GM06990 (cell line): ENCODE data around the gene WNT7B.

ENCODE experiments used
- DNase-seq: peaks from one replicate; pipeline ENCODE4 v3.0.0-alpha.2; 2011; ENCODE audit not compliant: insufficient read length; ENCODE audit errors: extremely low read depth
- H3K27me3 ChIP-seq: replicated peaks from 2 replicates; pipeline ENCODE4 v1.6.0; 2011; ENCODE audit warnings: low read length; ENCODE audit not compliant: control insufficient read depth, insufficient read depth
- H3K36me3 ChIP-seq: 2 replicates; pipeline ENCODE4 v1.5.1; 2011; ENCODE audit warnings: low read length; ENCODE audit not compliant: control insufficient read depth, insufficient read depth
- H3K4me3 ChIP-seq: replicated peaks from 2 replicates; pipeline ENCODE4 v1.5.1; 2011; ENCODE audit warnings: low read depth, mild to moderate bottlenecking, control low read depth, low read length
- TF ChIP-seq, protein P1 (sequence below): IDR thresholded peaks from 2 replicates; pipeline ENCODE4 v1.5.1; 2011; ENCODE audit warnings: low read length, control low read depth, mild to moderate bottlenecking, inconsistent platforms; ENCODE audit not compliant: insufficient read depth, poor library complexity, severe bottlenecking

Gene WNT7B

DNA sequence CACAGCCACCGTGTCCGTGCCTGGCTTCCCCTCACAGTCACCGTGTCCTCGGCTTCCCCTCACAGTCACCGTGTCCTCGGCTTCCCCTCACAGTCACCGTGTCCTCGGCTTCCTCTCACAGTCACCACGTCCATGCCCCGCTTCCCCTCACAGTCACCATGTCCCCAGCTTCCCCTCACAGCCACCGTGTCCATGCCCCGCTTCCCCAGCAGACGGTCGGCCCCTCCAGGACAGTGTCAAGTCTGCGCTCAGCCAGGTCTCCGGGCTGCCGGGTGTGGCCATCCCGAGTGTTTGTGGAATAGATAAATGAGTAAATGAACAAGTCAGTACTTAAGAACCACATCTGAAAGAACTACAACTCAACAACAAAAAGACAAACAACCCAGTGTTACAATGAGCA lies 23.8 kb downstream of the WNT7B start:
- H3K36me3 ChIP-seq = no peaks in the 10 kb centered on the region
- TF ChIP-seq, protein P1, sequence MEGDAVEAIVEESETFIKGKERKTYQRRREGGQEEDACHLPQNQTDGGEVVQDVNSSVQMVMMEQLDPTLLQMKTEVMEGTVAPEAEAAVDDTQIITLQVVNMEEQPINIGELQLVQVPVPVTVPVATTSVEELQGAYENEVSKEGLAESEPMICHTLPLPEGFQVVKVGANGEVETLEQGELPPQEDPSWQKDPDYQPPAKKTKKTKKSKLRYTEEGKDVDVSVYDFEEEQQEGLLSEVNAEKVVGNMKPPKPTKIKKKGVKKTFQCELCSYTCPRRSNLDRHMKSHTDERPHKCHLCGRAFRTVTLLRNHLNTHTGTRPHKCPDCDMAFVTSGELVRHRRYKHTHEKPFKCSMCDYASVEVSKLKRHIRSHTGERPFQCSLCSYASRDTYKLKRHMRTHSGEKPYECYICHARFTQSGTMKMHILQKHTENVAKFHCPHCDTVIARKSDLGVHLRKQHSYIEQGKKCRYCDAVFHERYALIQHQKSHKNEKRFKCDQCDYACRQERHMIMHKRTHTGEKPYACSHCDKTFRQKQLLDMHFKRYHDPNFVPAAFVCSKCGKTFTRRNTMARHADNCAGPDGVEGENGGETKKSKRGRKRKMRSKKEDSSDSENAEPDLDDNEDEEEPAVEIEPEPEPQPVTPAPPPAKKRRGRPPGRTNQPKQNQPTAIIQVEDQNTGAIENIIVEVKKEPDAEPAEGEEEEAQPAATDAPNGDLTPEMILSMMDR = no peak
- H3K4me3 ChIP-seq = no peak overlapping the region
- no peaks in the 10 kb centered on the region; the same call in 1 of the 2 replicates for H3K27me3 ChIP-seq
- no peak for DNase-seq

DNA sequence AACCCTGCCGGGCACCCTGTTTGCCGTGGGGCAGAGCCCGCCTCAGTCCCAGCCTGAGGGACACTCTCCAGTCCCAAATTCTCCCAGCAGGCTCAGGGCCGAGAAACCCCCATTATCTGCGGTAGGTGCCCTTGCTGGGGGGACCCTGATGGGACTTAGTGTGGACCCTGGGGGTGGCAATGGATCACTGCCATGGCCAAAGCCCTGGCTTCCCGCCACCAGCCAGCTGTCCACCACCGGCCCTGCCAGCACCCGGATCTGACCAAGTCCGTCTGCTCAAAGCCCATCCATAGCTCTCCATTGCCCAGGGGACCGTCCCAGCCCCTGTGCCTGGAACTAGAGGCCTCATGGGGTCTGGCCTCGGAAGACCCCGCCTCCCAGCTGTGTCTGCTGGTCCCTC lies 24.4 kb downstream of the WNT7B start:
- Histone ChIP-seq H3K36me3 (no peaks in the 10 kb centered on the region), H3K4me3 (no peak overlapping the region), H3K27me3 (no peaks in the 10 kb centered on the region; the same call in 1 of the 2 replicates)
- DNase-seq = no peak
- TF ChIP-seq, protein P1 = no peak

DNA sequence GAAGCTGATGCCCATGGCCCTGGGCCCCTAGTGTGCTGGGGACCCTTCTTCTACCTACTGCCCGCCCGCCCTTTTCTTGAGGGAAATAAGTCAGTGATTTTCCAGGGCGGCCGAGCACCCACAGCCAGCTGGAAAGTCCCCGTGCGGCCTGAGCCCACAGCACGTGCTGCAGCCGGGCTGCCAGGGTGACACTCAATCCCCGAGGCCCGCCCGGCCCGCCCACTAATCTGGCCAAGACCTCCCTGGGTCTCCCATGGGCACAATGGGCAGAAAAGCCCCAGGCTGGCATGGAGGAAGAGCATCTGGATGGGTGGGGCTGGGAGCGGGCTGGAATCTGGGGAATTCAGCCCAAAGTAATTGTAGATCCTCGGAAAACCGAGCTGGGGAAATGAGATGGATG lies 24.8 kb downstream of the WNT7B start:
- no peak for DNase-seq
- Histone ChIP-seq H3K27me3 (no peaks in the 10 kb centered on the region; the same call in 1 of the 2 replicates), H3K36me3 (no peaks in the 10 kb centered on the region), H3K4me3 (no peak overlapping the region)
- TF ChIP-seq, protein P1 = no peak

DNA sequence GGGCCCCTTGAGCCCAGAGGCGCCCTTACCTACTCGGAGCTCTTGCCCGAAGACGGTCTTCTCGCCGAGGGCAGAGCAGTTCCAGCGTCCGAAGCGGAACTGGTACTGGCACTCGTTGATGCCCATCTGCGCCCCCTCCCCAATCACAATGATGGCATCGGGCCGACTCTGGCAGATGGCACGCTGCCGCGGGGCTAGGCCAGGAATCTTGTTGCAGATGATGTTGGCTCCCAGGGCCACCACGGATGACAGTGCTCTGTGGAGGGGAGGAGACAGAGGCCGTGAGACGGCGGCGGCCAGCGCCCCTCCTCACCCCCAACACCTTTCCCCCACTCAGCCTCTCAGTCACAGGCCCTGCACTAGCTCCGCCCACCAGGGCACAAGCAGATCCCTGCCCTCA lies 27.1 kb downstream of the WNT7B start:
- no peak for DNase-seq
- Histone ChIP-seq H3K4me3 (no peak overlapping the region), H3K27me3 (no peaks in the 10 kb centered on the region; the same call in 1 of the 2 replicates), H3K36me3 (no peaks in the 10 kb centered on the region)
- TF ChIP-seq, protein P1 = no peak

DNA sequence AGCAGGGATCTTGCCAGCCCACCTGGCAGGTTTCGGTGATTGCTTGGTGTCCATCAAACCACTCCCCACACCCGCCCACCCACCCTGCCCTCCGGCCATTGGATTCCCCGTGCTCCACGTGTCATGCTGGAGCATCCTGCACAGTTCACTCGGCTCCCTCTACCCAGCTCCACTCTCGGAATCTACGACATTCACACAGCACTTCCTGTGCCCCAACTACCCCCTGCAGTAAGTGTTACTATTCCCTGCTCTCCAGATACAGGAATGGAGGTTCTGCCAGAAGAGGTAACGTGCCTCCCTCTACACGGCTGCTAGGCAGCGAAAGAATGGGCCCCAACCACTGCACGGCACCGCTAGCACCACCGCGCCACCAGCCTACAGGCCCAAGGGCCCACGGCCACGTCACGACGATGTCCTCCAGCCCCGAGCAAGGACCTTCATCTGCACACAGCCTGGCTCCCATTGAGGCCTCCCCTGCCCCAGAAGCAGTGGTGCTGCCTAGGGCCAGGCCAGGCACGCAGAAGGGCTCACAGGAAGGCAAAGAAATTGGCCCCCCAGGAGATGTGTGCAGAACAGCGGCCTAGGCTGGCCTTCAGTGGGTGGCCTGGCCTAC lies 27.6 kb downstream of the WNT7B start:
- Histone ChIP-seq H3K27me3 (no peaks in the 10 kb centered on the region; the same call in 1 of the 2 replicates), H3K36me3 (no peaks in the 10 kb centered on the region), H3K4me3 (no peak overlapping the region)
- no peak for DNase-seq
- TF ChIP-seq, protein P1 = no peak

DNA sequence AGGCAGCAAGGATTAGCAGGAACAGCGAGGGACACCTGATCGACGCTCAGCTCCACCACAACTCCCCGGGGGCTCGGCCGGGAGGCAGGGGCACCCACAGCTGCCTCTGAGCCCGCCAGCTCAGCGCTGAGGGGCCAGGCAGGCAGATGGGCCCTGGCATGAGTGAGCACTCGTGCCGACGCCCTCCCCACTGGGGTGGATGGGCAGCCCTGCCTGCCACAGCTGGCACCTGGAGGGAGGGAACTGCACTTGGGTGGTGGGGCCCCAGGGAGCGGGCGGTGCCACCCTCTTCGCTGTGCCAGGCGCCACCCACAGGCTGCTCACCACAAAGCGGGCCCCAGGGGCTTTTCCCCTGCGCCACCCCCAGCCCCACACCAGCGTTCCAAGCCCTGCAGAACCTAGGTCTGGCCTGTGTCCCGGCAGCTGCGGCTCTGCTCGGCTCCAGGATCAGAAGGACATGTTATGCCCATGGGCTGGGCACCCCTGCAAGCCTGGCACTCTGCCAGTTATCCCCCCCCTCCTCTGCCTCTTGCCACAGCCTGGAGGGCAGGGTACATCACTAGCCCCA lies 28.8 kb downstream of the WNT7B start:
- H3K4me3 ChIP-seq = no peak overlapping the region
- no peaks in the 10 kb centered on the region; the same call in 1 of the 2 replicates for H3K27me3 ChIP-seq
- H3K36me3 ChIP-seq = no peaks in the 10 kb centered on the region
- TF ChIP-seq, protein P1 = no peak
- DNase-seq = no peak
